ENCODE measurements around the gene RREB1.
"Not testable (repeated sequence)": the region's sequence is repeated elsewhere in the genome, so short reads cannot be mapped to it uniquely, and the experiment has no call there.

The RREB1 gene

GRCh38 chr6:7153789-7154188 lies 46.0 kb downstream of the RREB1 start:
- H3K27ac ChIP-seq (ENCODE audit: insufficient read depth, low read depth, low read length, poor library complexity, severe bottlenecking): no peak overlapping the region
- H3K27me3 ChIP-seq (ENCODE audit: control insufficient read depth, insufficient read depth, low read length, poor library complexity, severe bottlenecking): no peaks in the 10 kb centered on the region
- no peaks in the 10 kb centered on the region for H3K36me3 ChIP-seq (ENCODE audit: control insufficient read depth, insufficient read depth, low read length)
- H3K4me3 ChIP-seq (ENCODE audit: insufficient read depth, low read depth, low read length): no peak overlapping the region
- no peaks in the 10 kb centered on the region for H3K9me3 ChIP-seq (ENCODE audit: control insufficient read depth, low read length)
- H3K4me1 ChIP-seq (ENCODE audit: control insufficient read depth, insufficient read depth, low read length): peaks cover 21% of the 10 kb centered on the region
- WGBS, 2 experiments: 77 to 86% methylated on average over 2 of the region's 2 CpGs

DNA sequence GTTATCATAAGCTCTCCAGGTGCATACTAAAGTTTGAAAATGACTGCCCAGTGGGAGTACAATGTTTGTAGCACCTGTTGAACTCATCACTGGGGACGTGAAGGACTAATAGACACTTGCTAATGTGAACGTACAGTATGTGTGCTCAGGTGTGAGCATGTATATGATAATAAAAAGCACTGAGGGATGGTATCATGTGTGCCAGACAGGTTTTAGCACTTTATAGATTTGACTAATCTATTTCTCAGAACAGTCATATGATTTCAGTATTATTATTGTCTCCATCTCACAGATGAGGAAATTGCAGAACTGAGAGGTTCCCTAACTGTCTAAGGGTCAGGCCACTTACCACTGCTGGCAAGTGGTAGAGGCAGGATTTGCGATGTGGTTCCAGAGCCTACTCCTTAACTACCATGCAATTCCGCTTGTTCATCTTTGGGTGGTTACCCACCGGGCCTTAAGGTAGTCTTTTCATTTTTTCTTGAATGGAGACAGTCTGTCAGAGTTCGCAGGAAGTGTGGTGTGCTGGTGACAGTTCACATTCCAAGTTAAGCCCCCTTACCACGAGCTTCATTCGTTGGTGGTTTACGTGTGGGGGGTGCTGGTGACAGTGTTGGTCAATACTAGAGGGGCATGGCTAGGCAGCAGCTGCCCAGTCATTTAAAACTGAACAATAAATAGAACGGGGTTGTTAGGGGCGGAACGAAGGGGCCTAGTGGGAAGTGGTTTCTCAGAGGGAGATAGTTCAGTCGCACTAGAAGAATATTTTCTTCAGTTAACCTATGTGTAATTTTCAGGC lies 46.8 kb downstream of the RREB1 start:
- no peaks in the 10 kb centered on the region for H3K36me3 ChIP-seq (ENCODE audit: control insufficient read depth, insufficient read depth, low read length)
- H3K4me3 ChIP-seq (ENCODE audit: insufficient read depth, low read depth, low read length): no peak overlapping the region
- no peak overlapping the region for H3K27ac ChIP-seq (ENCODE audit: insufficient read depth, low read depth, low read length, poor library complexity, severe bottlenecking)
- H3K4me1 ChIP-seq (ENCODE audit: control insufficient read depth, insufficient read depth, low read length): peaks cover 21% of the 10 kb centered on the region
- WGBS, 2 experiments: 93% methylated on average over 13 of the region's 13 CpGs
- H3K9me3 ChIP-seq (ENCODE audit: control insufficient read depth, low read length): no peaks in the 10 kb centered on the region
- no peaks in the 10 kb centered on the region for H3K27me3 ChIP-seq (ENCODE audit: control insufficient read depth, insufficient read depth, low read length, poor library complexity, severe bottlenecking)

DNA sequence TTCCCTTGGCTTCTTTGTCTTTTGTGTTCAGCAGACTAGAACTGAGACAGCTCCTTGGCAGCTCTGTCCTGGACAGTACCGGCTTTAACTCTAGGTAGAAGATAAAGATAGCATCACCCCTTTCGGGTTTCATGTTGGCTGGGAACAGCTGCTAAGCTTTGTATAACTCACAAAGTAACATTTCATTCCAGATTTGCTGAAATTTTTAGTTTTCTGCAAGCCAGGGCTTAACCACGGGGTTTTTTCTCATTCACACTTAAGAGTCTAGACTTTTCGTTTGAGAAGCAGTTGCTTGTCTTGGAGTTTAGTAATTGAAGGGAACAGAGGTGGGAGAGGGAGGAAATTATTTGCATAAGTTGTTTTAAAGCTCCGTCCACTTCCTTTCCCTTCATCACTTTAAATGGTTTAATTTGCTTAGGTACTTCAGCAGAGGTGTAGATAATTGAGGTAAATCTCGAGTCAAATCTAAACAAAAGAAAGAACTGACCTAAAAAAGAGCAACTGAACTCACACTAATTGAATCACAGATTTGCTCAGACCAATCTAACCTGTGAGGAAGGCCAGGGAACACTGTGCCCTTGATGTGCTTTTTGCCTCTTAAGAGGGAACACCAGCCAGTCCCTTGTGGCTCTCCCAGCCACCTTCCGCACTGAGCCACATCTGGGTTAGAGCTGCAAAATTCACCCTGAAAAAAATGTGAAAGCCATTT lies 48.3 kb downstream of the RREB1 start:
- Histone ChIP-seq H3K4me1 (ENCODE audit: control insufficient read depth, insufficient read depth, low read length) (peaks cover 15% of the 10 kb centered on the region), H3K27ac (ENCODE audit: insufficient read depth, low read depth, low read length, poor library complexity, severe bottlenecking) (no peak overlapping the region), H3K4me3 (ENCODE audit: insufficient read depth, low read depth, low read length) (no peak overlapping the region), H3K27me3 (ENCODE audit: control insufficient read depth, insufficient read depth, low read length, poor library complexity, severe bottlenecking) (no peaks in the 10 kb centered on the region), H3K9me3 (ENCODE audit: control insufficient read depth, low read length) (no peaks in the 10 kb centered on the region), H3K36me3 (ENCODE audit: control insufficient read depth, insufficient read depth, low read length) (no peaks in the 10 kb centered on the region)
- 68 to 78% methylated on average over 6 to 7 of the region's 7 CpGs for WGBS, 2 experiments

DNA sequence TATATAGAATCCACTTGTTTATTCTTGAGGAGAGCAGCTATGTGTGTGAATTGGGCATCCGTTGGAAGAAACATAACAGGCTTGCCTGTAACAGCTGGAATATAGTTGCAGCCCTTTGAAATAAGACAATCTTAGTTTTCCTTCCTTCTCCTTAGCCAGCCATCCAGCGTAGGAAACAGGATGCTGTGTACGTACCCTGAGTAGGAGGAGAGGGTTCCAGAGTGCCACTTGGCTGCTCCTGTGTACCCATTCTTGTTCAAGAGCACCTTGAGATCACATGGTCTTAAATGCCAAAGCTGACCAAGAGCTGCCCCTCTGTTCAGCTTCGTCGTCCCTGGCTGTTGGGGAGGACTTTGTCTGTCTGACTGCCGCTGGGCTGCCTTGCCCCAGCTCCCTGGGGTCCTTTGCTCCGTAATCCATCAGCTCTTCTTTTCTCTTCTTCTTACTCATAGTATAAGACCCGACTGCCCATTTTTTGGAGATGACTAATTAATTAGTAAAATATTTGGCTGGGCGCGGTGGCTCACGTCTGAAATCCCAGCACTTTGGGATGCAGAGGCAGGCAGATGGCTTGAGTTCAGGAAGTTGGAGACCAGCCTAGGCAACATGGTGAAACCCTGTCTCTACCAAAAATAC lies 49.0 kb downstream of the RREB1 start:
- WGBS, 2 experiments: 82% methylated on average over 11 of the region's 11 CpGs
- Histone ChIP-seq H3K27me3 (ENCODE audit: control insufficient read depth, insufficient read depth, low read length, poor library complexity, severe bottlenecking) (no peaks in the 10 kb centered on the region), H3K4me3 (ENCODE audit: insufficient read depth, low read depth, low read length) (no peak overlapping the region), H3K27ac (ENCODE audit: insufficient read depth, low read depth, low read length, poor library complexity, severe bottlenecking) (no peak overlapping the region), H3K4me1 (ENCODE audit: control insufficient read depth, insufficient read depth, low read length) (peaks cover 10% of the 10 kb centered on the region), H3K36me3 (ENCODE audit: control insufficient read depth, insufficient read depth, low read length) (no peaks in the 10 kb centered on the region), H3K9me3 (ENCODE audit: control insufficient read depth, low read length) (no peaks in the 10 kb centered on the region)

- H3K4me1 ChIP-seq (ENCODE audit: control insufficient read depth, insufficient read depth, low read length): peaks cover 10% of the 10 kb centered on the region
- 92 to 93% methylated on average over 7 of the region's 7 CpGs for WGBS, 2 experiments
- H3K4me3 ChIP-seq (ENCODE audit: insufficient read depth, low read depth, low read length); H3K27me3 ChIP-seq (ENCODE audit: control insufficient read depth, insufficient read depth, low read length, poor library complexity, severe bottlenecking); H3K27ac ChIP-seq (ENCODE audit: insufficient read depth, low read depth, low read length, poor library complexity, severe bottlenecking); H3K9me3 ChIP-seq (ENCODE audit: control insufficient read depth, low read length); H3K36me3 ChIP-seq (ENCODE audit: control insufficient read depth, insufficient read depth, low read length): not testable (repeated sequence)
Observed at GRCh38 chr6:7157307-7157706, 49.5 kb downstream of the RREB1 start.

- H3K27ac ChIP-seq (ENCODE audit: insufficient read depth, low read depth, low read length, poor library complexity, severe bottlenecking): no peak overlapping the region
Observed at GRCh38 chr6:7157752-7158616, 50.2 kb downstream of the RREB1 start.

DNA sequence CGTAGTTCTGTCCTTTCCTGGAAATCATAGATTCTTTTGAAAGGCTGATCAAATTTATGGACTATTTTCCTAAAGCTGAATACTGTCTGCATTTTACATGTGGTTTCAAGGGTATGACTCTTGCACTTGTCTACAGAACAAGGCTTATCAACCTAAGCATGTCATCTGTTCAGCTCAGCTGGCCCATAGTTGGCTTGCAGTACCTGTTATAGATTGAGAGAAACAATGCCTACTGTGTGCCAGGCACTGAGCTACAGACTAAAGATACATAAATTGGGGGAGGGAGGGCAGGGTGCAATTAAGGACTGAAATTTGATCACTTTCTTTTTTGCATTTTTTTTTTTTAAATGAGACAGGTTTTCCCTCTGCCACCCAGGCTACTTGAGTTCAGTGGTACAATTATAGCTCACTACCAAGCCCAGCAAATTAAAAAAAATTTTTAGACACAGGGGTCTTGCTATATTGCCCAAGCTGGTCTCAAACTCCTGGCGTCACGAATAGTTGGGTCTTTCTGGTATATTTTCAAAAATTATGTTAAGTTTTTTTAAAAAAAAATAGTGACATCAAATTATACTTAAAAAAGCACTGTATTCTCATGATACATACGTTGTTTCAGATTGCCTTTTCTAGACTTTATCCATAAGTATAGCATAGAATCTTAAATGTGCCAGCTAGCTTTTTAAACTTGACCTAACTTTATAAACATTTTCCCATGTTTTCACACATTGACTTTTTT lies 52.2 kb downstream of the RREB1 start:
- peaks cover 12% of the 10 kb centered on the region for H3K4me1 ChIP-seq (ENCODE audit: control insufficient read depth, insufficient read depth, low read length)

More at GRCh38 chr6:7157752-7158616, 50.2 kb downstream of the RREB1 start:
- Histone ChIP-seq H3K4me3 (ENCODE audit: insufficient read depth, low read depth, low read length) (no peak overlapping the region), H3K9me3 (ENCODE audit: control insufficient read depth, low read length) (no peaks in the 10 kb centered on the region), H3K36me3 (ENCODE audit: control insufficient read depth, insufficient read depth, low read length) (no peaks in the 10 kb centered on the region), H3K4me1 (ENCODE audit: control insufficient read depth, insufficient read depth, low read length) (peaks cover 10% of the 10 kb centered on the region), H3K27me3 (ENCODE audit: control insufficient read depth, insufficient read depth, low read length, poor library complexity, severe bottlenecking) (no peaks in the 10 kb centered on the region)
- WGBS, 2 experiments: 45% methylated on average over 6 of the region's 6 CpGs

DNA sequence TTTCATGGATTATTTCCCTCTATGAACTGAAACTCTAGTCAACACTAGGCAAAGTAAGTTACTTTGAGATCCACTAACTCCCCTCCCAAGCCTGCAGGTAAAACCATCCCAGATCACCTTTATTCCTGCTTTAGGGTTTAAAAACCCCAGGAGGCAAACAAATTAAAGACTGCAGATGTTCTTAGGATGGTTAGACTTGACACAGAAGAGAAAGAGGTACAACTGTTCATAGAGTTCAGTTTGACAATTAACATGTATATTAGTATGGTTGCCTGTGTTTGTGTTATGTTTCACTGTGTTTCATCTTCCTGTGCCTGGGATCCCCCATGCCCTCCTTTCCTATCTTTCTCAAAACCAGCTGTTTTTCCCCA lies 53.5 kb downstream of the RREB1 start:
- H3K27me3 ChIP-seq (ENCODE audit: control insufficient read depth, insufficient read depth, low read length, poor library complexity, severe bottlenecking): no peaks in the 10 kb centered on the region
- no peak overlapping the region for H3K4me3 ChIP-seq (ENCODE audit: insufficient read depth, low read depth, low read length)
- no peaks in the 10 kb centered on the region for H3K9me3 ChIP-seq (ENCODE audit: control insufficient read depth, low read length)
- H3K36me3 ChIP-seq (ENCODE audit: control insufficient read depth, insufficient read depth, low read length): no peaks in the 10 kb centered on the region
- no peak overlapping the region for H3K27ac ChIP-seq (ENCODE audit: insufficient read depth, low read depth, low read length, poor library complexity, severe bottlenecking)
- H3K4me1 ChIP-seq (ENCODE audit: control insufficient read depth, insufficient read depth, low read length): peaks cover 18% of the 10 kb centered on the region

More for the DNA sequence above, 52.2 kb downstream of the RREB1 start:
- Histone ChIP-seq H3K4me3 (ENCODE audit: insufficient read depth, low read depth, low read length) (no peak overlapping the region), H3K27ac (ENCODE audit: insufficient read depth, low read depth, low read length, poor library complexity, severe bottlenecking) (no peak overlapping the region), H3K27me3 (ENCODE audit: control insufficient read depth, insufficient read depth, low read length, poor library complexity, severe bottlenecking) (no peaks in the 10 kb centered on the region), H3K9me3 (ENCODE audit: control insufficient read depth, low read length) (no peaks in the 10 kb centered on the region), H3K36me3 (ENCODE audit: control insufficient read depth, insufficient read depth, low read length) (no peaks in the 10 kb centered on the region)
- WGBS, 2 experiments: 88 to 98% methylated on average over 4 of the region's 4 CpGs

GRCh38 chr6:7161845-7162244 lies 54.1 kb downstream of the RREB1 start:
- no peaks in the 10 kb centered on the region for H3K36me3 ChIP-seq (ENCODE audit: control insufficient read depth, insufficient read depth, low read length)
- H3K27ac ChIP-seq (ENCODE audit: insufficient read depth, low read depth, low read length, poor library complexity, severe bottlenecking): no peak overlapping the region
- H3K9me3 ChIP-seq (ENCODE audit: control insufficient read depth, low read length): no peaks in the 10 kb centered on the region
- no peak overlapping the region for H3K4me3 ChIP-seq (ENCODE audit: insufficient read depth, low read depth, low read length)
- H3K4me1 ChIP-seq (ENCODE audit: control insufficient read depth, insufficient read depth, low read length): peaks cover 17% of the 10 kb centered on the region
- no peaks in the 10 kb centered on the region for H3K27me3 ChIP-seq (ENCODE audit: control insufficient read depth, insufficient read depth, low read length, poor library complexity, severe bottlenecking)
- 93 to 95% methylated on average over 4 of the region's 4 CpGs for WGBS, 2 experiments

Data from ectodermal cell (in vitro differentiated cells).